Stomach (tissue), 4 donors: Measurements from ENCODE around the gene SUSD4.

Experiments used
- CTCF ChIP-seq, 7 experiments: fragments of 450-650 bp in 4 of 7; fragments of 200-600 bp in 3 of 7; sonication (generic) in 3 of 7; IDR thresholded peaks; one replicate each; pipeline ENCODE4 v1.5.1; 2016 to 2019; ENCODE audit warnings: antibody characterized with exemption in 7 of 7, control low read depth in 2 of 7, mild to moderate bottlenecking in 1 of 7
- EP300 ChIP-seq: sonication (generic); formaldehyde crosslinking; IDR thresholded peaks from one replicate; pipeline ENCODE4 v1.6.1; 2017; ENCODE audit warnings: antibody characterized with exemption
- POLR2A ChIP-seq, 4 donors: fragments of 450-650 bp; IDR thresholded peaks; one replicate each; pipeline ENCODE4 v1.6.1; 2016; ENCODE audit warnings: antibody characterized with exemption in 4 of 4, control low read depth in 2 of 4, mild to moderate bottlenecking in 1 of 4, moderate library complexity in 1 of 4

- TF ChIP-seq CTCF (IDR thresholded peaks at IDR 0.05): no peak
- TF ChIP-seq EP300: no peak
- TF ChIP-seq POLR2A (IDR thresholded peaks at IDR 0.05): no peak
These were observed at the start of gene SUSD4 for GRCh38 chr1:223363856-223364684.
